Right kidney (tissue), 9 donors: ENCODE measurements around the gene ATXN7L3.
"Not testable (repeated sequence)": the region's sequence is repeated elsewhere in the genome, so short reads cannot be mapped to it uniquely, and the experiment has no call there.

Experiments
- DNase-seq: peaks from one replicate; pipeline ENCODE4 v3.0.0-alpha.2; 2016
- long read RNA-seq, 8 donors: transcript quantifications; one replicate each; lab custom pipeline, GENCODE V29; 2026

Gene ATXN7L3, protein sequence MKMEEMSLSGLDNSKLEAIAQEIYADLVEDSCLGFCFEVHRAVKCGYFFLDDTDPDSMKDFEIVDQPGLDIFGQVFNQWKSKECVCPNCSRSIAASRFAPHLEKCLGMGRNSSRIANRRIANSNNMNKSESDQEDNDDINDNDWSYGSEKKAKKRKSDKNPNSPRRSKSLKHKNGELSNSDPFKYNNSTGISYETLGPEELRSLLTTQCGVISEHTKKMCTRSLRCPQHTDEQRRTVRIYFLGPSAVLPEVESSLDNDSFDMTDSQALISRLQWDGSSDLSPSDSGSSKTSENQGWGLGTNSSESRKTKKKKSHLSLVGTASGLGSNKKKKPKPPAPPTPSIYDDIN
- long read RNA-seq, donor 1, partial matches to known transcripts = 0 of 3 reads
- long read RNA-seq, donor 1, other reads (novel, unspliced or antisense) = 0 of 3 reads
- long read RNA-seq, donor 2, partial matches to known transcripts = 0 of 3 reads
- long read RNA-seq, donor 2, other reads (novel, unspliced or antisense) = 0 of 3 reads
- long read RNA-seq, donor 3, partial matches to known transcripts = 0 of 2 reads
- long read RNA-seq, donor 3, other reads (novel, unspliced or antisense) = 0 of 2 reads
- long read RNA-seq, donor 4, transcript ATXN7L3-205 (13 exons, 1,341 nt) = major isoform, 5 of 18 reads
- long read RNA-seq, donor 4, partial matches to known transcripts = 13 of 18 reads
- long read RNA-seq, donor 4, other reads (novel, unspliced or antisense) = 0 of 18 reads
- long read RNA-seq, donor 5, partial matches to known transcripts = 0 of 4 reads
- long read RNA-seq, donor 5, other reads (novel, unspliced or antisense) = 0 of 4 reads
- long read RNA-seq, donor 6 = 0 reads
- long read RNA-seq, donor 7 = 0 reads
- long read RNA-seq, donor 8, partial matches to known transcripts = 0 of 4 reads
- long read RNA-seq, donor 8, other reads (novel, unspliced or antisense) = 0 of 4 reads

DNA sequence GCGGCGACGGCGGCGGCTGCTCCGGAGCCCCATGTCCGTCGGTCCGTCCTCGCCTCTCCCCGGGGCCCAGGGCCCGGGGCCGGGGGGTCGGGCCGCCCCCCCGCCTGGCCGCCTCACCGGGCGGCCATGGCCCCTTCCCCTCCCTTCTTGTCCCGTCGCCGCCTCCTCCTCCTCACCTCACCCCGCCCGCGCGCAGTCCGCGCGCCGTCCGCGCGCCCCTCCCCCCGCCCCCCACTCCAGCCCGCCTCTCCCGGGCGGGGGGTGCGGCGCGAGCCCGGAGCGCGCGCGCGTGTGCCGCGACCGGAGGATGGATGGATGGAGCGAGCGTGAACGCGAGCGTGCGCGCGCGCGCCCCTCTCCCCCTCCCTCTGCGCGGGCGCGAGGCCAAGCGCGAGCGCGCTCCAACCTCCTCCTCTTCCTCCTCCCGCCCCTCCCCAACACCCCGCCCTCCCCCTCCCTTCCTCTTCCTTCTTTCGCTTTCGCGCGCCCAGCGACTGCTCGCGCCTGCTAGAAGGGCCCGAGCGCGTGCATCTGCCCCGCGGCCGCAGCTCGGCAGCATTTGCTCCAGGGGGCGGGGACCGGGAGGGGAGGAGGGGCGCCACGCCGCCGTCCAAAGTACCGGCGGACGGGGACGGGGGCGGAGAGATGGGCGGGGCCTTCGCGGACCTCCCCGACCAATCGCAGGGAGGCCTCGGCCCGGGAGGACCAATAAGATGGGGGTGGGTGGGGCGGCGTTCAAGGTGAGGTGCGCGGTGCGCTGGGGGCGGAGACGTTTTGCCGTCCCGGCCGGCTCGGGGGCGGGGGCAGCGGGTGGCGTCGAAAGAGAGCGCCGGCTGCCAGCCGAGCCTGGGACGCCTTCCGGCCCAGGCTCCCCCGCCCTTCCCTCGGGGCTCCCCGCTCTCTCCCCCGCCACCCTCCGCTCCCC, at the start of gene ATXN7L3:
Gene ATXN7L3, minus strand, starts transcription at position 332 of the 925 bp plus-strand sequence. CDS start 1,814 bp downstream, outside the sequence.
- DNase-seq = peak; percentile 91

DNA sequence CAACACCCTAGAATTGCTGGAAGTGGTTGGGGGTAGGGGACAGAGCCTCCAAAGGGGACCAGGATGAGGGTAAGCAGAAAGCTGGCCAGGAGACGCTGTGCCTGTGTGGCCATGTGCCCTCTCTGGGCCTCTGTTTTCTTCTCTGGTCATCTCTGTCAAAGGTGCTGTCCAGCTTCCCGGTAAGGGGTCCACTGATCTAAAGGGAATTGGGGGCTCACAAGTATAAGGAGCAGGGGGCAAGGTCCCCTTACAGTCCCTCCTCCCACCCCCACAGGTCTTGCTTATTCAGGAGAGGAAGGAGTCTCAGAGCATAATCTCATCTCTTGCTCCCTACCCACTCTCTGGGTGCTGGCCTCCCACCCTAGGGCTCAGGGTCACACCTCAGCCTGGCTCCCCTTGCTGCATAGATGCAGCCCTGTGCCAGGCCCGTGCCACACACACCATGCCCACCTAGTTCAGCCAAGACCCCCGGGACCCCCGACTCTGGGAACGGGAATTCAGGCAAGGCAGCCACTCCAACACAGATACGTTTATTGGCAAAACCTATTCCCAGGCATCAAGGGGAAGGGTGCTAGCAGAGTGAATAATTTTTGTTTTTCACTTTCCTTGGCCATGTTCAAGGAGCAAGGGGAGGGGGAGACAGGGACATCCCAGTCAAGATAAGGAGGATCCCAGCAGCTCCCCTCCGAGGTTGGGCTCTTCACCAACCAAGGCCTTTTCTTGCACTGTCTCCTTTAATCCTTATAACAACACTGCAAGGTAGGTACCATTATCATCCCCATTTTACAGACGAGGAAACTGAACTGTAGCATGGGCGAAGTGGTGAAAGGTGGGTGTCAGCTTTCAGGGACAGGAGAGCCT, 48.4 kb upstream of the ATXN7L3 start:
- no peak for DNase-seq

DNA sequence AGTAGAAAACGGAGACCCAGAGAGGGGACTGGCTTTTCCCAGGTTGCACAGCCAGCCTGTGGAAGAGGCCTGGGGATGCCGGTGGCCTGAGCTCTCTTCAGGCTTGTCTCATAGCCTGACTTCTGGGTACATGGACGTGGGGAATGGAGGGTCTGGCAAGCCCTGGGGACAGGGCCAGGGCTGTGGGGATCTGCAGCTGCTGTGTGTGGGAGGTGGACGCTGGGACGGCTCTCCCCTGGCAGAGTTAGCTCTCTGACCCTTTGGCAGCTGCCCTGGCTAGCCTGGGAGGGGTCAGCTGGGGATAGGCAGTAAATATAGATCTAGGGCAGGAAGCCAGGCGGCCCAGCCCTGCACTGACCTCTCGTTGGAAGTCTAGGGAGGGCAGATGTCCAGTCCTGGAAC, 47.8 kb upstream of the ATXN7L3 start:
- DNase-seq = no peak

DNA sequence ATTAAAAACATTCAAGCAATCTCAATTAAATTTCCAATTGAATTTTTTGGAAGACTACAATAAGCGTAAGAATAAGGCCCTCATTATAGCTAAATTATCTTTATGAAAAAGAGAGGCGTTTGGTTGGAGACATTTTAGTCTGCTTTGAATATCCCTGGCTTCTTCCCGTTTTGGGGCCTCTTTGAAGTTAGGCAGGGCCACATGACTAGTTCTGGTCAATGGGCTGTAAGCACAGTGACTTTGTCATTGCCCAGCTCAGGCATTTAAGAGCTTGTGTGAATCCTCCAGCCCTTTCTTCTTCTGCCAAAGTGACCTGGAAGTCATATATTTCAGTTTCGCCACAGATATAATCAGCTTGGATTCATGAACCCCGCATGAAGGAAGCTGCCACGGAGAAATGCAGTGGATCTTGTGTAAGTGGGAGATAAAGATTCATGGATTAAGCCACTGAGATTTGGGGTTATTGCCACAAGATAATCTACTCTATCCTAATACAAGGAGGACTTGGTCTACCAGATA, 41.5 kb upstream of the ATXN7L3 start:
- DNase-seq = no peak

DNA sequence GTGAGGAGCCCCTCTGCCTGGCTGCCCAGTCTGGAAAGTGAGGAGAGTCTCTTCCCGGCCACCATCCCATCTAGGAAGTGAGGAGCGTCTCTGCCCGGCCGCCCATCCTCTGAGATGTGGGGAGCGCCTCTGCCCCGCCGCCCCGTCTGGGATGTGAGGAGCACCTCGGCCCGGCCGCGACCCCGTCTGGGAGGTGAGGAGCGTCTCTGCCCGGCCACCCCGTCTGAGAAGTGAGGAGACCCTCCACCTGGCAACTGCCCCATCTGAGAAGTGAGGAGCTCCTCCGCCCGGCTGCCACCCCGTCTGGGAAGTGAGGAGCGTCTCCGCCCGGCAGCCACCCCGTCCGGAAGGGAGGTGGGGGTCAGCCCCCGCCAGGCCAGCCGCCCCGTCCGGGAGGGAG, 38.2 kb upstream of the ATXN7L3 start:
- not testable (repeated sequence) for DNase-seq

DNA sequence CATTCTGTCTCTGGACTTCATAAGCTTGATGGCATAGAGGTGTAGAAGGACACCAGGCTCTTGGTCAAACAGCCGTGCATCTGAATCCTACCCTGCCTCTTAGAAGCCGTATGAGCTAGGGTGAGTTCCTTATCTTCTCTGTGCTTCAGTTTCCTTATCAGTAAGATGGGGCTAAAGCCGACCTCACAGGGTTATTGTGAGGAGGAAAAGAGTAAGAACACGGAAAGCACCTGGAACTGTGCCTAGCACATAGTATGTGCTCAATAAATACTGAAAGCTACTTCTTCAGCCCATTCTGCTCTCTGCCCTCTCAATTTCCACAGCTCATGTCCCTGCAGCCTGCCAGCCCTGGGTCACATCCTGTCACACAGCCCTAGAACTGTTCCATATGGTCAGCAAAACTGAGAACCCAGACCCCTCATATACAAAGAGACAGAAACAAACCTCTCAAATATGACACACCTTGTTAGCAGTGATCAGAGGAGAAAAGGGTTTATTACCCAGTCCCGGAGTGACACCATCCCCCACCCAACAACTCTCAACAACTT, 36.8 kb upstream of the ATXN7L3 start:
- DNase-seq = no peak

DNA sequence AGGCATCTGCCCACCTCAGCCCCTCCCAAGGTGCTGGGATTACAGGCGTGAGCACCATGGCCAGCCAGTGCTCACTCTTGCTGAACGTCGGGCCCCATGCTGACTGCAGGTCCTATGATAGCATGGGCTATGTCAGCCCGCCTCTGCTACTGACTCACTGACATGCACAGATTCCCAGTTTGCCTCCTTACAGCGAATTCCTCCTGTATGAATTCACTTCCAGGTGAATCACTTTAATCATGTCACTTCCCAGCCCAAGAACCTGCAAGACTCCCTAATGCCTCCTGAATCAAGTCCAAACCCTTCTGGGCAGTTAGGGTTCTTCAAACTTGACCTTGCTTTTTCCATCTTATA, 35.9 kb upstream of the ATXN7L3 start:
- DNase-seq = peak; percentile 25

DNA sequence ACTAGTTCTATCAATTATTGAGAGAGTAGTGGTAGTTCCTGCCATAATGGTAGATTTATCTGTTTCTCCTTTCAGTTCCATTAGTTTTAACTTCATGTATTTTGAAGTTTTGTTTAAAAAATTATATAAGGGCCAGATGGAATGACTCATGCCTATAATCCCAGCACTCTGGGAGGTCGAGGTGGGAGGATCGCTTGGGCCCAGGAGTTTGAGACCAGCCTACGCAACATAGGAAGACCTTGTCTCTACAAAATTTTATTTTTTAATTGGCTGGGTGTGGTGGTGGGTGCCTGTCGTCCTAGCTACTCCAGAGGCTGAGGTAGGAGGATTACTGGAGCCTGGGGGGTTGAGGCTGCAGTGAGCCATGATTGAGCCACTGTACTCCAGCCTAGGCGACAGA, 33.9 kb upstream of the ATXN7L3 start:
- no peak for DNase-seq

DNA sequence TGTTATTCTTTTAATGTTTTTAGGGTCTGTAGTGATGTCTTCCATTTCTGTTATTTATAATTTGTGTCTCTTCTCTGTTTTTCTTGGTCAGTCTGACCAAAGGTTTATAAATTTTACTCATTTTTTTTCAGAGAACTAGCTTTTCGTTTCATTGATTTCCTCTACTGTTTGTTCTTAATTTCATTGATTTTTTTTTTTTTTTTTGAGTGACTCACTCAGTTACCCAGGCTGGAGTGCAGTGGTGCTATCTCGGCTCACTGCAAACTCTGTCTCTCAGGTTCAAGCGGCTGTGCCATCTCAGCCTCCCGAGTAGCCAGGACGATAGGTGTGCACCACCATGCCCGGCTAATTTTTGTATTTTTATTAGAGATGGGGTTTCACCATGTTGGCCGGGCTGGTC, 32.4 kb upstream of the ATXN7L3 start:
- DNase-seq = no peak

DNA sequence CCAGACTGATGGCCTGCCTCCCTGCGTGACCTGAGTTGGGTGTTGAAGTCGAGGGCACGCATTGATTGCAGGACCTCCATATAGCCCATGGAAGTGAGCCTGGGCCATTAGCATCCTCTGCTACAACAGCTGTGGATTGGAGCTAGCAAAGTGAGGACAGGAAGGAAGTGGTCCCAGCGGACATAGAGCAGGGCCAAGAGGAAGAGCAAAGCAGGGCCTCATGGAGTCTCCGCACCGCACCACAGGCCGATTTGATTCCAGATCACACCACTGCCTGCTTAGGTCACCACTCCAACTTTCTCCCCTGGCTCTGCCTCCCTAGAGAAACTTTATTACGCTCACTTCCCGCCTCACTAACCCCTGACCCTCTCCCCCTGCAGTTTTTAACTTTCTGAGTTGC, 30.5 kb upstream of the ATXN7L3 start:
- no peak for DNase-seq

DNA sequence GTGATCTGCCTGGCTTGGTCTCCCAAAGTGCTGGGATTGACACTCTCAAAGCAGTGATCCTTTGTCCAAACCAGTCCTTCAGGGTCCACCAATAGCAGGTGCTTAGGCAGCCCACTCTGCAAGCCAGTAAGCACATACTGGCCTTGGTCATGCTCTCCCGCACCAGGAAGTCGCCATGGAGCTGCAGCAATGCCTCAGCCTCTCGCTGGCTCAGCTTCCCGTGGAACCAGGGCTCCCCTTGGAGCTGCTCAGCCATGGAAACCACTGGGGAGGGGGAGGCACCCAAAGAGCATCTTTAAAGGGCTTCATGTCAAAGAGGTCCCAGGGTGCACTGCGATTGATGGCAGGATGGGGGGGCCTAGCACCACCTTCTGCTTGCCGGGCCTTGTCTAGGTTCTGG, 29.4 kb upstream of the ATXN7L3 start:
- DNase-seq = no peak

DNA sequence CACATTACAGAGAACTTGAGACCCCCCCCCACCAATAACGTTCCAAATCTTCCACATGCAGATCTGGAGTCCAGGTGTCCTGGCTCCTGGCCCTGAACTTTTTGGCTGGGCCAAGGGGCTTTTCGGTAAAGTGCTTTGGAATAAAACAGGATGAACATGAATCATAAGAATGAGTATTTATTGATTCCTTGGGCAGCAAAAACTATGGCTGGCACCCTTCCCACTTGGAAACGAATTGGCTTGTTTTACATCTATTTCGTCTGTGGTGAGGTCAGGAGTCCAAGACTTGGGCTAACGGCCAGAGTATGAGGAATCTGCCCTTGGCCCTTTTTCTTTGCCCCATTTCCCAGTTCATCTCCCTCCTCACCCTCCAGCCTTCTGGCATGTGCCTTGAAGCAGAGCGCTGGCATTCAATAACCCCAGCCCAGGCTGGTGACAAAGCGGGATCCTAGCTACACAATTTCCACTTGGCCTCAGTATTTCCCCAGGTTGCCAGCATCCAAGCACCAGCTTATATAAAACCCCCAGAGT, 23.9 kb upstream of the ATXN7L3 start:
- DNase-seq = no peak

DNA sequence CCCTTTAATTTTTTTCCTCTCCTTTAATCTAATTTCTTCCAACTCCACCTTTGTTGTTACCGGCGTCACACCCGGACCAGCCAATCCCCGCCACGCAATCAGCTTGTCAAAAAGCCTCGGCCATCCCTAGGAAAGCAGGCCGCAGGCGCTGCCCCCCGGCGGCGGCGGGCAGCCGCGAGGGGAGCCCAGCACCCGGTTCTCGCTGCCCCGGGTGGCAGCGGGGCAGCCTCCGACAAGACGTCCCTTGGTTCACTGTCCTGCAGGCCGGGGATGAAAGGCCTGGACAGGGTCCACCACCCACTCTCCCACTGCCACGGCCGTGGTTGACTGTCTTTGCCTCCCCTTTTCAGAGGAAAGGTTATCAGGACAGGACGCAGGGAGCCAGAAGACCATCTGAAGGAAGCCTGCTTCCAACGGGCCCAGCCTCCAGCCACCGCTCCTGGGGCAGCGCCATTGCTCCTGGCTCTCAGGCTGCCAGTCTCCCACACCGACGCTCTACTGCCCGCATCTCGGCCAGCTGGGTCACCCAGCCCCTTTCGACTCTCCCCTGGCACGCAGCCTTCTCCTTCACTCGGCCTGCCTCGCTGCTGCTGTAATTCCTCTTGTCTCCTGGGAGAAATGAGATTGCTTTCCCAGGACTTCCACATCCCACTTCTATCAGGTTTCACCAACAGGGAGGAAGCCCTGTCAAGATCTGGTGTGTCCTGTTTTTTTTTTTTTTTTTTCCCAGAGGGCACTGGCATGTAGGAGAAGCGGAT, 22.6 kb upstream of the ATXN7L3 start:
- DNase-seq = peak; percentile 88

DNA sequence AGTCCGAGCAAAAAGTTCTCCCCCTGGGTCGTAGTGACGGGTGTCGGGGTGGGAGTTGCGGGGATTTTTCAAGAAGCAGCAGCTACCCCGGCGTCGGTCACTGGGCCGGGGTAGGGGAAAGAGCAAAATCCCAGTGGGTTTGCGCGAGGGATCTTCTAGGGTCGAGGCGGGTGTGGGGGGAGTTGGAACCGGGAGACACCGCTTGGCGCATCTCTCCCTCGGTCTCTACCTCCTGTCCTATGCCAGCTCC, 22.1 kb upstream of the ATXN7L3 start:
- no peak for DNase-seq

DNA sequence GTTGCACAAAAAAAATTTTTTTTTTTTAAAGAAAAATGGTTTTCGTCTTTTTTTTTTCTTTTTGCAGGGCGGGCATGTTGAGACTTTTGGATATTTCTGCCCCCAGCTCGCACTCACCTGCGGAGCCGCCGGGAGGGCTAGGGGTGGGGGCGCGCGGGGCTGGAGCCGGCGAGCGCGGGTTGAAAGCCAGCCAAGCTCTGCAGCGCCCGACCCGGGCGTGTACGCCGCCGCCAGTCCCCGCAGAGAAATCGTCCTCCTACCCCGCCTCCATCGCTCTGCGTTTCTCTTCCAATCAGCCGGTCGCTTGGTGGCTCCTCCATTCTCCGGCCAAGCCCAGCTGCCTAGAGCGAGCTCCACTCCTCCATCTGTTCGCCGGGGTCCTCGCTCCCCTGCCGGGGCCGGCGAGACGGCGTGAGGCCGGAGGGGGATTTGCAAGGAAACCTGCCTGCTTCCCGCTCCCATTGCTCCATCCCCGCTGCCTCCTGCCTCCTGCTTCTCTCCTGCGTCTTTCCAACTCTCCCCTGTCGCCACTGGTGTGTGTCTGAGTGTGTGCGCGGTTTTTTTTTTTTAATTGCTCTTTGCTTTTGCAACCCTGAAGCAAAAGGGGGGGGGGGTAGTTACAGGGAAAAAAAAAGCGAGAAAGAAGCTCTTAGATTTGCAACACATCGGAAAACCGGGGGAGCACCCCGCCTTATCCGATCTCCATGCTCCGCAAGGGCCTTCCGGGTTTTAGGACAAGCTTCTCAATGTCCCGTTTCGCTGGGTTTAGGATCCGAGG, 21.6 kb upstream of the ATXN7L3 start:
- peak; percentile 90 for DNase-seq

DNA sequence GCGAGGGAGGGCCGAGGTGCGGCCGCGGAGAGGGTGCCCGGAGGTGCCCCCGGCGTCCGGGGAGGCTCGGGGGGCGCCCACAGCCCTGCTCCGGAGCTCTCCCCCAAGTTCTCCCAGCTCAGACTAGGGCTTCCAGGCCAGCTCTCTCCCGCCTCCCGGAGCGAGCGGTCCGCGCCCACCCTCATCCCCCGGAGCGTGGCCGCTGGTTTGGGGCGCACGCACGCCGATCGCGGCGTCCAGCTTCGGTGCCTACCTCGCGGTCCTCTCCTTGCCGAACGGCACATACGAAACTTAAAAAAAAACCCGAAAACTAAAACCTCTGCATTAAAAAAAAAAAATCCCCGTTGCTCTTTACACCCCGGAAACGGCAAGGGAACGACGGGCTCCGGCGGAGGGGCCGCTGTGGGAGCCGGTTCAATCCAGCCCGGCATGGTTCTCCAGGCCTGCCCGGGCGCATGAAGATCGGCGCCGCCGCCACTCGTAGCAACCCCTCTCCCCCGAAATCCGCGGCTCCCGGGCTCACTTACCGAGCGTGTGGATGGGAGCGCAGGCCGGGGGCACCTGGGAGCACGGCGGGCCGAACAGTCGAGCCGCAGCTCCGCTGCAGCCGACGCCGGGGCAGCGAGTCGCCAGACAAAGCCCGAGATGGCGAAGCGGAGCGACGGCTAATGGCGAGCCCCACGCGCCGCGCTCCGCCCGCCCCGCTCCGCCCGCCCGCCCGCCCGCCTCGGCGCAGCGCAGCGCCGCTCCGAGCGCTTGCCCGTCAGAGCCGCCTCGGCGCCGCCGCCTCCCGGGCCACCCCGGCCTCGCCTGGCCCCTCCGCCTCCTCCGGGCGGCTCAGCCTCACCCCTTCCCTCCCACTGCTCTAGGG, 20.8 kb upstream of the ATXN7L3 start:
- peak; percentile 91 for DNase-seq

DNA sequence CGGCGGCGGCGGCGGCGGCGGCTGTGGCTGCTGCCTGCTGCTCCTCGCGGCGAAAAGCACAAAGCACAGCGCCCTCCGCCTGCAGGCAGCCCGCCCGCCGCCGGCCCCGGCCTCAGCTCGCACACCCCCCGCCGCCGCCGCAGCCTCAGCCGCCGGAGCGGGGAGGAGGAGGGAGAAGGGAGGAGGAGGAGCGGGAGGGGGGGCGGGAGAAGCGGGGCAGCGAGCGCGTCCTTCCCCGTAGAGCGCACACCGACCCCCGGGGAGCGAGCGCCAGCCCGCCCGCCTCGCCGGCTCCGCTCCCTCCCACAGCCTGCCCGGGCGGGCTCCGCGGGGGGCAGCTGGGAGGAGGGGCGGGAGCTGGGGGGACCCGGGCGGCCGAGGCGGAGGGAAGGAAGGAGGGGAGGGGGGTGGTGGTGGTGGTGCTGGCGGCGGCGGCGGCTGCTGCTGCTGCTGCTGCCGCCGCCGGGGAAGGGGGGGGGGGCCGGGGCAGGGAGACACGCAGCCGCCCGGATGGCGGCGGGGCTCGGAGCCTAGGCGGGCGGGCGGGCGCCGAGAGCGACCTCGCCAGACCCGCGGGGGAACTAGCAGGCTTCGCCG, 20.0 kb upstream of the ATXN7L3 start, which contains the start of gene UBTF:
Gene UBTF, minus strand, starts transcription at position 60 of the 597 bp plus-strand sequence. CDS start 1,446 bp downstream, outside the sequence.
- DNase-seq = no peak
